Activated CD4-positive, CD25-positive, alpha-beta regulatory T cell treated with anti-CD3 and anti-CD28 coated beads, Interleukin-2, amount 50 U/mL, for 24 hours (primary cell): ENCODE data around the gene SUFU.
A peak's percentile ranks its signal among the peaks of the same experiment; 100 is the strongest.
"Not testable (repeated sequence)": the region's sequence is repeated elsewhere in the genome, so short reads cannot be mapped to it uniquely, and the experiment has no call there.

Experiments
- ATAC-seq, 2 donors: fragments of 150-1000 bp; cut with Tn5 transposase; one replicate each; pipeline ENCODE4 v1.10.0; 2021; ENCODE audit warnings: mild to moderate bottlenecking in 1 of 2, moderate library complexity in 1 of 2

The SUFU gene

GRCh38 chr10:102653060-102653459, 149.3 kb downstream of the SUFU start:
- ATAC-seq = no peak

GRCh38 chr10:102654566-102654965, 150.8 kb downstream of the SUFU start:
- ATAC-seq = no peak

DNA sequence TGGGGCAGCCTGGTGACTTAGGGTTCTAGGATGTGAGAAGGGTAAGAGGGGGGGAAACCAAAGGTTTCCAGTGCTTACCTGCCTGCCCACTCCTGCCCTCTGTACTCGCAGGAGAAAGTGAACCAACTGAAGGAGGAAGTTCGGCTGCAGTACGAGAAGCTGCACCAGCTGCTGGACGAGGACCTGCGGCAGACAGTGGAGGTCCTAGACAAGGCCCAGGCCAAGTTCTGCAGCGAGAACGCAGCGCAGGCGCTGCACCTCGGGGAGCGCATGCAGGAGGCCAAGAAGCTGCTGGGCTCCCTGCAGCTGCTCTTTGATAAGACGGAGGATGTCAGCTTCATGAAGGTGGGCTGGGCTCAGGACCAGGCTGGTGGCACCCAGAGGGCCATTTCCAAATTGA, 151.2 kb downstream of the SUFU start:
- ATAC-seq = no peak

GRCh38 chr10:102656026-102656425, 152.3 kb downstream of the SUFU start:
- no peak for ATAC-seq

DNA sequence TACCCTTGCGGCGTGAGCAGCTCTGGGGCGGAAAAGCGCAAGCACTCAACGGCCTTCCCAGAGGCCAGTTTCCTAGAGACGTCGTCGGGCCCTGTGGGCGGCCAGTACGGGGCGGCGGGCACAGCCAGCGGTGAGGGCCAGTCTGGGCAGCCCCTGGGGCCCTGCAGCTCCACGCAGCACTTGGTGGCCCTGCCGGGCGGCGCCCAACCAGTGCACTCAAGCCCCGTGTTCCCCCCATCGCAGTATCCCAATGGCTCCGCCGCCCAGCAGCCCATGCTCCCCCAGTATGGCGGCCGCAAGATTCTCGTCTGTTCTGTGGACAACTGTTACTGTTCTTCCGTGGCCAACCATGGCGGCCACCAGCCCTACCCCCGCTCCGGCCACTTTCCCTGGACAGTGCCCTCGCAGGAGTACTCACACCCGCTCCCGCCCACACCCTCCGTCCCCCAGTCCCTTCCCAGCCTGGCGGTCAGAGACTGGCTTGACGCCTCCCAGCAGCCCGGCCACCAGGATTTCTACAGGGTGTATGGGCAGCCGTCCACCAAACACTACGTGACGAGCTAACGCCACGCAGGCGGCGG, 153.1 kb downstream of the SUFU start:
- ATAC-seq = no peak

DNA sequence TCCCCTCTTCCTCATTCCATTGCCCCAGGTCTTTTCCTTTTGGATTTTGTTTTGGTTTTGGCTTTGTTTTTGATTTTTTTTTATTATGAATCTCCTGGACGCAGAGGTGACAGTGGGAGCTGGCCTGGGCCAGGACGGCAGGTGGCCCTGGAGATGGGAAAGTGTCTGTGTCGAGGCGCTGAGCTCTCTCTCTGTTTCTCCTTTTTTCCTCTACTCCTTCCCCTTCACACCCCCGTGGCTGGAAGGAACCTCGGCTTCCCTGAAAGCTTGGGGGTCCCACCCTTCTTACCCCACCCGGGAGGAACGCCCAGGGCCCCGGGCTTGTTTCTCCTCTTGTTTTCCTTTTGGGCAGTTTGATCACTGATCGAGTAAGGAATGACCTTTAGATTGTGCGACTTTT, 153.7 kb downstream of the SUFU start:
- ATAC-seq = no peak

- ATAC-seq = no peak
Observed at GRCh38 chr10:102657984-102658724, 154.4 kb downstream of the SUFU start.

GRCh38 chr10:102658802-102659201, 155.0 kb downstream of the SUFU start:
- ATAC-seq = no peak

- peak; percentile 82 to 84 for ATAC-seq
Observed at GRCh38 chr10:102660888-102661657, 157.3 kb downstream of the SUFU start.

DNA sequence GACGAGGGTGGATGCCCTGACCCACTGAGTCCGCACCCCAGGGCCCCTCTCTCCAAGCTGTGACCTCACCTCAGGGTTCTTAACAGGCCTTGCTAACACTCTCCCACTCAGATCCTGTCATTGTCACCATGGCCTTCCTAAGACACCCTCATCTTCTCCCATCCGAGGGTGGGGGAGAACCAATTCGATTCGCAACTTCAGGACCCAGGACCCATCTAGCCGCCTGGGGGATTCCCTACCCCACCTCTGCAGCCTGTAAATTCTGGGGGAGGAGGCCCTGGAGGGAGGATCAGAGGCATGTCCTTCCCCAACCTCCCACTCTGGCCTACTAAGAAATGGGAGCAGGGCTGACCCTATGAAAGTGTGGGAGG, 157.9 kb downstream of the SUFU start:
- peak in 1 of 2 donors; percentile 14 for ATAC-seq

GRCh38 chr10:102665904-102666509, 162.2 kb downstream of the SUFU start:
- ATAC-seq = no peak

DNA sequence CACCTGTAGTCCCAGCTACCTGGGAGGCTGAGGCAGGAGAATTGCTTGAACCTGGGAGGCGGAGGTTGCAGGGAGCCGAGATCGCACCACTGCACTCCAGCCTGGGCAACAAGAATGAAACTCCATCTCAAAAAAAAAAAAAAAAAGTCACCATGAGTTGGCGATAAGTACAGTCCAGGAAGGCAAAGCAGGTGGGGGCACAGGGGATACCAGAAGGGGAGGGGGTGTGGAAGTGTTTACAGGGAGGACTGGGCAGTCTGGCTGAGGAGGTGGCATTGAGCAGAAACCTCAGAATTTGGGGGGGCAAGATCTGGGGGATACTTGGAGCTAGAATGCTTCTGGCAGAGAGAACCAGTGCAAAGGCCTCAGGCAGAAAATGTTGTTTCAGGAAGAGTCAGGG, 163.6 kb downstream of the SUFU start:
- ATAC-seq = not testable (repeated sequence)

DNA sequence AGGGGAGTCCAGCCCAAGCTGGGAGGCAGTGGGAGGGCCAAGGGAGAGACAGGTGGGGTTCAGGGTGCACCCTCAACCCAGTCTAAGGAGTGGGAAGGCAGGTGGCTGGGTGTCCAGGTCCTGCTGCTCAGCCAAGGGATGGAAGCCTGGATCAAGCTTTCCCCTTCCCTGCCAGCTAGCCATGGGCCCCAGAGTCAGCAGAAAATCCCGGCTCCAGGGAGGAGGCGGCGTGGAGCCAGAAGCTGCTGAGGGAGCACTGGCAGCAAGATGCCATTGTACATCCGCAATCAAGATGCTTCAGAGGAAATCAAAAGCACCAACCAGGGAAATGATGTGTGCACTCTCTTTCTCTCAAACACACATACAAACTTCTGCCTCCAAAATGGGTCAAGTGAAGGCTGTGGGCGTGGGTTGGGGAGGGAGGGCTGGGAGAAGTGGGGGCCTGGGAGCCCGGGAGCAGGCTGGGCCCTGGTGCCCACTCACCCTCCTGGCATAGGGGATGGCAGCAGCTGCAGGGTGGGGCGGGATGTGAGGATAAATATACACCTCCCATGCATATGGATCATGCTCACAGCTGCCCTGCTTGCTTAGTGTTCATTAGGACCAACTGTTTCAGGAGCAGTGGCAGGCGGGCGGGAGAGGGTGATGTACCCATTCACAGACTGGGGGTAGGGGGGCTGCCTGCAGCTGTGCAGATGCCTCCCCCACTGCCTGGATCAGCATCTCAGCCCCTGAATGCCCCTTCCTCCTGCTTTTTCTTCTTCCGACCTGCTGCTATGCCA, 164.7 kb downstream of the SUFU start:
- no peak for ATAC-seq

DNA sequence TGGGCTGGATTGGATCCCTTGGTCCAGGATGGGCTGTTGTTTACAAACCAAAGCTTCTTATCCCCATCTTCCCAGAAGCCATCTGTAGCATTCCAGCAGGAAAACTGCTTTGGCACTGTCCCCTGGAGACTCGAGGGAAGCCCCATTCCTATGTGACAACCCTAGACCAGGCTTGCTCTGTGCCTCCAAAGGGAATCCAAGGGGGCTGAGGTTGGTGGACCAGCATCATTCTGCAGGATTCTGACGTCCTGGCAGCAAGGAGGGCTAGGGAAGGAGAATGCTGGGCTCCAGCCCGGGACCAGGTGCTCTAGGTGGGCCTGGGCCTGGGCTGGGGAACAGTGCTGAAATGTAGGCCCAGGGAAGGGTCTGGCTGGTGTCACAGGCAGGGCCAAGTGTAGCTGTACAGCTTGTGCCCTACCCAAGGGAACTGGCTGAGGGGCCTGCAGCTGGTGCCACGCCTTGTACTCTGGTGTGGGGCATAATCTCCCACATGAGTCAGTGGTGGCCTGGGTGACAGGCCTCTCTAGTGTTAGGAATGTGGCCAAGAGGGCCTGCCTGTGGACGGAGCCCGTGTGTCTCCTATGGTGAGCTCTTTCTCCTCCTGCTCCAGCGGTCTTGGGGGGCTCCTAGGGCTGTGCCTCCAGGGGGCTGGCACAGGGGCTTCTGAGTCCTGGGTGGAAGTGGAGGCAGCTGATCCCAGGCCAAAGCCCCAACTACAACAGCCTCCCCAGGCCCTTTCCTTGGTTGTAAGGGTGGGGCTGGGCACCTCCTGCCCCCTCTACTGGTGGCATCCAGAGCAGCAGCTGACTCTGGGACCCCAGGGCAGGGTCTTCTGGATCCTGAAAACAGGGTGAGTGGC, 165.7 kb downstream of the SUFU start:
- no peak for ATAC-seq

- no peak for ATAC-seq
Observed at GRCh38 chr10:102670065-102670670, 166.4 kb downstream of the SUFU start.

DNA sequence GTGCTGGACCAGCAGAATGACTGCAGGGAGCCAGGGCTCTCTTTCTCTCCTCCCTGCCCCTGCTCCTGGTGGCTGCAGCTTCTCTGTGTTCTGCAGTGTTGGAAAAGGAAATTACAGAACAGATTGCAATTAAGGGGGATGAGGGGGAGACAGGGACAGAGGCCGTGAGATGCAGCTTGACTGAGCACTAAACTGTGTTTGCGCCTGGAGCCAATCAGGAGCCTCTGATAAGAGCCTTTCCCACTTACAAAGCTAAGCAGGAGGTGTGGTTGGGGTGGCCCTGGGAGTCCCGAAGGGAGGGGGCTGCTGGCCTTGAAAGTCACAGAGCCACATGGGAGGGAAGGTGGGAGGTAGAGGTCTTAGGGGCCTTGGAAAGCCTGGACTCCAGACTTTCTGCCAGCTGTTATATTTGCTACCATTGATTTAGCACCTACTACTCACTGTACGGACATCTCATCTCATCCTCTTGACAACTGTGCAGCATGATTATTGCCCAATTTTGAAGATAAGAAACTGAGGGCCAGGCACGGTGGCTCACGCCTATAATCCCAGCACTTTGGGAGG, 167.2 kb downstream of the SUFU start:
- ATAC-seq = no peak

DNA sequence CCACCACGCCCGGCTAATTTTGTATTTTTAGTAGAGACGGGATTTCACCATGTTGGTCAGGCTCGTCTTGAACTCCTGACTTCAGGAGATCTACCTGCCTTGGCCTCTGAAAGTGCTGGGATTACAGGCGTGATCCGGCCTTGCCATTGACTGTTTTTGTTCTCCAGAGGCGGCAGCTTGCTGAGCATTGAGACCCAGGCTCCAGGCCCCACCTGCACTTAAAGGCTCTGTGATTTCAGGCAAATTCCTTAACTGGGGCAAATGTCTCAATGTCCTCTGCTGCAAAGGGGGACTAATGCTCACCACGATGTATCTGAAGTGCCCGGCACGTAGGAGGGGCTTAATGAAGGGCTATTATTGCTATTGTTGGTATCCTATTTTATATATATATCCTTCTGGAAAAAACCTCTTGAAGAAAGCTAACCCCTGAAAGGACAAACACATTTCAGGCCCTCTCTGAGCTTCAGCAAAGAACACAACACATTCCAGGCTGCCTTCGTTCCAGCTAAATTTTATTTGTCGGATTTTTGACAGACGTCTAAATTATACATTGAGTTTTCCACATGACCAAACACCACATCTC, 169.6 kb downstream of the SUFU start:
- no peak for ATAC-seq

- ATAC-seq = peak; percentile 93 to 96
Observed at GRCh38 chr10:102673819-102674511, 170.2 kb downstream of the SUFU start.

DNA sequence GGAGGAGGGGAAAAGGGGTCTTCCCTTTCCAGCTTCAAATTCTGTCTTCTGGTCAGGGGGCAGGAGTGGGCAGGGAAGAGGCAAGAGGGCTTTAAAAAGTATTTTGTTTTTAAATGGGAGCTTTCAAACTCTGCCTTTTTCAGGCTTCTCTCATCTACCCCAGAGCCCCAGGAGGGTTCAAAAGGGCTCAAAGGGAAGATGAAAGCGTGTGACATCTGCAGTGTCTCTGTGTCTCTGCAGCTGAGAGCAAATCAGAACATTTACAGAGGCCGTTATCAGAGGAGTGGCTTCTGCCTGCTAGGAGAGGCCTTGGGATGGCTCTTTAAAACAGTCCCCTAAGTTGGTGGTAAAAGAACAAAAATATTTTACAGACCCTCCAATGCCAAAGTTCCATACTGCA, 170.8 kb downstream of the SUFU start:
- no peak for ATAC-seq
